Peyer's patch (tissue), 4 donors: Measurements from ENCODE around the gene EXOSC7. TPM values are rescaled to one million over a fixed set of nuclear protein-coding genes. Genes with fewer than 3 reads are reported as not detected.
"Not testable (repeated sequence)": the region's sequence is repeated elsewhere in the genome, so short reads cannot be mapped to it uniquely, and the experiment has no call there.

Experiments used
- DNase-seq, 3 donors: peaks; one replicate each; pipeline ENCODE4 v3.0.0-alpha.2; 2017 to 2019
- H3K27ac ChIP-seq, 4 donors: fragments of 200-600 bp; sonication (generic); one replicate each; pipeline ENCODE4 v1.5.1; 2016 to 2019
- H3K27me3 ChIP-seq, 2 donors: fragments of 200-600 bp; sonication (generic); one replicate each; pipeline ENCODE4 v1.5.1; 2019
- H3K36me3 ChIP-seq, 3 donors: fragments of 200-600 bp; sonication (generic); one replicate each; pipeline ENCODE4 v1.5.1; 2016 to 2019
- H3K4me1 ChIP-seq, 4 donors: fragments of 200-600 bp; sonication (generic); one replicate each; pipeline ENCODE4 v1.5.1; 2016 to 2019
- H3K4me3 ChIP-seq, 4 donors: fragments of 200-600 bp; sonication (generic); 1 replicate in 3 of 4; 2 replicates in 1 of 4; pipeline ENCODE4 v1.5.1; 2016 to 2019; ENCODE audit warnings: mild to moderate bottlenecking in 1 of 4
- H3K9me3 ChIP-seq, 4 donors: fragments of 200-600 bp; sonication (generic); one replicate each; pipeline ENCODE4 v1.5.1; 2016 to 2019; ENCODE audit warnings: mild to moderate bottlenecking in 1 of 4
- POLR2A ChIP-seq, 2 donors: fragments of 450-650 bp; IDR thresholded peaks; one replicate each; pipeline ENCODE4 v1.5.1; 2017; ENCODE audit warnings: antibody characterized with exemption in 2 of 2, mild to moderate bottlenecking in 2 of 2, moderate library complexity in 2 of 2
- total RNA-seq, 4 donors: library from RNA; depleted of rRNA; stranded (reverse); fragments of >200 nt; gene quantifications; one replicate each; pipeline ENCODE4 v1.1.0, GENCODE V29; 2016
- TF ChIP-seq, protein P1 (sequence below), 6 experiments: fragments of 450-650 bp in 4 of 6; fragments of 200-600 bp in 2 of 6; sonication (generic) in 1 of 6; IDR thresholded peaks; one replicate each; pipeline ENCODE4 v1.5.1; 2017 to 2019; ENCODE audit warnings: antibody characterized with exemption in 6 of 6, mild to moderate bottlenecking in 3 of 6, moderate library complexity in 1 of 6

EXOSC7 gene
- total RNA-seq, 4 donors from 2014 or later = 19.8 to 66.0 (median 28.6) TPM

- Histone ChIP-seq H3K27ac (no peak overlapping the region), H3K9me3 (no peaks in the 10 kb centered on the region), H3K36me3 (peaks cover 0 to 26% (median 0%) of the 10 kb centered on the region in 3 donors)
Observed at GRCh38 chr3:44948239-44948638, 27.8 kb upstream of the EXOSC7 start.

GRCh38 chr3:44949770-44950169, 26.3 kb upstream of the EXOSC7 start:
- not testable (repeated sequence) for H3K4me3 ChIP-seq, H3K27me3 ChIP-seq, DNase-seq, H3K4me1 ChIP-seq, H3K9me3 ChIP-seq, H3K27ac ChIP-seq
- H3K36me3 ChIP-seq = peaks cover 0 to 24% (median 0%) of the 10 kb centered on the region in 3 donors

More at GRCh38 chr3:44948239-44948638, 27.8 kb upstream of the EXOSC7 start:
- no peaks in the 10 kb centered on the region for H3K27me3 ChIP-seq
- no peak overlapping the region for H3K4me3 ChIP-seq
- no peak for TF ChIP-seq POLR2A (IDR thresholded peaks at IDR 0.05)
- TF ChIP-seq, protein P1, sequence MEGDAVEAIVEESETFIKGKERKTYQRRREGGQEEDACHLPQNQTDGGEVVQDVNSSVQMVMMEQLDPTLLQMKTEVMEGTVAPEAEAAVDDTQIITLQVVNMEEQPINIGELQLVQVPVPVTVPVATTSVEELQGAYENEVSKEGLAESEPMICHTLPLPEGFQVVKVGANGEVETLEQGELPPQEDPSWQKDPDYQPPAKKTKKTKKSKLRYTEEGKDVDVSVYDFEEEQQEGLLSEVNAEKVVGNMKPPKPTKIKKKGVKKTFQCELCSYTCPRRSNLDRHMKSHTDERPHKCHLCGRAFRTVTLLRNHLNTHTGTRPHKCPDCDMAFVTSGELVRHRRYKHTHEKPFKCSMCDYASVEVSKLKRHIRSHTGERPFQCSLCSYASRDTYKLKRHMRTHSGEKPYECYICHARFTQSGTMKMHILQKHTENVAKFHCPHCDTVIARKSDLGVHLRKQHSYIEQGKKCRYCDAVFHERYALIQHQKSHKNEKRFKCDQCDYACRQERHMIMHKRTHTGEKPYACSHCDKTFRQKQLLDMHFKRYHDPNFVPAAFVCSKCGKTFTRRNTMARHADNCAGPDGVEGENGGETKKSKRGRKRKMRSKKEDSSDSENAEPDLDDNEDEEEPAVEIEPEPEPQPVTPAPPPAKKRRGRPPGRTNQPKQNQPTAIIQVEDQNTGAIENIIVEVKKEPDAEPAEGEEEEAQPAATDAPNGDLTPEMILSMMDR (IDR thresholded peaks at IDR 0.05) = no peak
- H3K4me1 ChIP-seq = no peaks in the 10 kb centered on the region
- no peak for DNase-seq

GRCh38 chr3:44950275-44950734, 25.7 kb upstream of the EXOSC7 start:
- no peak overlapping the region for H3K27ac ChIP-seq
- no peaks in the 10 kb centered on the region for H3K9me3 ChIP-seq
- no peak for TF ChIP-seq POLR2A (IDR thresholded peaks at IDR 0.05)
- TF ChIP-seq, protein P1 (IDR thresholded peaks at IDR 0.05) = no peak
- no peaks in the 10 kb centered on the region for H3K4me1 ChIP-seq
- H3K4me3 ChIP-seq = no peak overlapping the region
- DNase-seq = no peak
- H3K27me3 ChIP-seq = no peaks in the 10 kb centered on the region
- peaks cover 0 to 20% (median 0%) of the 10 kb centered on the region in 3 donors for H3K36me3 ChIP-seq

- Histone ChIP-seq H3K4me3 (no peak overlapping the region), H3K27me3 (no peaks in the 10 kb centered on the region), H3K4me1 (no peaks in the 10 kb centered on the region), H3K36me3 (peaks cover 0 to 26% (median 0%) of the 10 kb centered on the region in 3 donors), H3K27ac (no peak overlapping the region), H3K9me3 (no peaks in the 10 kb centered on the region)
- DNase-seq = no peak
- no peak for TF ChIP-seq POLR2A (IDR thresholded peaks at IDR 0.05)
- TF ChIP-seq, protein P1 (IDR thresholded peaks at IDR 0.05) = no peak
Observed at GRCh38 chr3:44952689-44953088, 23.4 kb upstream of the EXOSC7 start.

DNA sequence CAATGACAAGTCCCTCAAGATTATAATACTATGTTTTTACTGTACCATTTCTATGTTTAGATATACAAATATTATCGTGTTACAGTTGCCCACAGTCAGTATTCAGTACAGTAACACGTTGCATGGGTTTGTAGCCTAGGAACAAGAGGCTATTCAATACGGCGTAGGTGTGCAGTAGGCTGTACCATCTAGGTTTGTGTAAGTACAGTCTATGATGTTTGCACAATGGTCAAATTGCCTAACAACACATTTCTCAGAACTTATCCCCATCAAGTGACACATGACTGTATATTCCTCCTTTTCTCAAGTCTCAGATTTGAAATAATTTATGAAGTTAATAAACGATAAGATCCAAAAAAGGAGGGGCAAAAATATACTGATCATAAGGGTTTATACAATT, 21.7 kb upstream of the EXOSC7 start:
- TF ChIP-seq POLR2A (IDR thresholded peaks at IDR 0.05) = no peak
- TF ChIP-seq, protein P1 (IDR thresholded peaks at IDR 0.05) = no peak
- H3K4me1 ChIP-seq = no peaks in the 10 kb centered on the region
- H3K27me3 ChIP-seq = no peaks in the 10 kb centered on the region
- H3K4me3 ChIP-seq = no peak overlapping the region
- H3K36me3 ChIP-seq = peaks cover 0 to 42% (median 0%) of the 10 kb centered on the region in 3 donors
- DNase-seq = no peak
- no peak overlapping the region for H3K27ac ChIP-seq
- H3K9me3 ChIP-seq = no peaks in the 10 kb centered on the region

DNA sequence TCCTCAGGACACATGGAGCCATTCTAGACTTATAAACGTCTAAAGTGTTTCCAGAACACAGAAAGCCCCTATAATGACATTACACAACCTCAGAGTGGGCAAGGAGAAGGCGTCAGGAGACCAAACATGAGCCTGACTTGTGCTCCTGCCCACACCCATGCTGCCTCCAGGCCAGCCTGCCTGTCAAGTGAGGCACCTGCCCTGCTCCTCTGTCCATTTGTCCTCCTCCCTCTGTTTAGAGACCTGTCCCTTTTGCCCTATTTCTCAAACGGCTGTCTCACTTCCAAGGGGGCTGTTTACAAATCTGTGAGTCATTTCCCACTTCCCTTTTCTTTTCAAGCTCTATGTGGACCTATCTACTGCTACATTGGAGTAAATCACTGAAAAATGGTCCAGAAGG, 21.1 kb upstream of the EXOSC7 start:
- Histone ChIP-seq H3K4me1 (no peaks in the 10 kb centered on the region), H3K36me3 (peaks cover 0 to 43% (median 0%) of the 10 kb centered on the region in 3 donors), H3K9me3 (no peaks in the 10 kb centered on the region), H3K4me3 (no peak overlapping the region), H3K27me3 (no peaks in the 10 kb centered on the region), H3K27ac (no peak overlapping the region)
- TF ChIP-seq, protein P1 (IDR thresholded peaks at IDR 0.05) = no peak
- TF ChIP-seq POLR2A (IDR thresholded peaks at IDR 0.05) = no peak
- DNase-seq = no peak
